Loucy (cell line): ENCODE measurements around the gene KRT82.
A peak's percentile ranks its signal among the peaks of the same experiment; 100 is the strongest.

Experiments
- H2AFZ ChIP-seq: fragments of 200-600 bp; sonication (generic); 2 replicates; pipeline ENCODE4 v1.6.0; 2016; ENCODE audit warnings: antibody characterized with exemption, mild to moderate bottlenecking, low read length, moderate library complexity
- H3F3A ChIP-seq: fragments of 200-600 bp; 2 replicates; pipeline ENCODE4 v1.6.0; 2016; ENCODE audit warnings: antibody characterized with exemption, low read depth, mild to moderate bottlenecking
- H3K27me3 ChIP-seq: fragments of 200-600 bp; sonication (generic); 2 replicates; pipeline ENCODE4 v1.6.1; 2014; ENCODE audit warnings: low read length, mild to moderate bottlenecking; ENCODE audit not compliant: insufficient read depth, poor library complexity, severe bottlenecking
- H3K36me3 ChIP-seq: fragments of 200-600 bp; sonication (generic); 2 replicates; pipeline ENCODE4 v1.6.1; 2016; ENCODE audit warnings: low read length; ENCODE audit not compliant: insufficient read depth
- H3K4me1 ChIP-seq: fragments of 200-600 bp; sonication (generic); 2 replicates; pipeline ENCODE4 v1.5.1; 2014; ENCODE audit warnings: low read length, mild to moderate bottlenecking; ENCODE audit not compliant: insufficient read depth, poor library complexity, severe bottlenecking
- H3K4me2 ChIP-seq: fragments of 200-600 bp; sonication (generic); 2 replicates; pipeline ENCODE4 v1.6.0; 2014; ENCODE audit warnings: antibody characterized with exemption, low read length, low read depth, mild to moderate bottlenecking; ENCODE audit not compliant: poor library complexity, severe bottlenecking
- H3K4me3 ChIP-seq: fragments of 200-600 bp; sonication (generic); 2 replicates; pipeline ENCODE4 v1.5.1; 2014; ENCODE audit warnings: low read length, mild to moderate bottlenecking, mixed read lengths; ENCODE audit not compliant: poor library complexity, severe bottlenecking
- H3K79me2 ChIP-seq: fragments of 200-600 bp; sonication (generic); 2 replicates; pipeline ENCODE4 v1.6.1; 2014; ENCODE audit warnings: low read length; ENCODE audit not compliant: insufficient read depth
- H3K9ac ChIP-seq: fragments of 200-600 bp; sonication (generic); 2 replicates; pipeline ENCODE4 v1.6.0; 2014; ENCODE audit warnings: mild to moderate bottlenecking, low read depth, low read length, moderate library complexity; ENCODE audit not compliant: poor library complexity, severe bottlenecking
- H3K9me2 ChIP-seq: fragments of 200-600 bp; sonication (generic); replicated peaks from 2 replicates; pipeline ENCODE4 v1.6.1; 2016; ENCODE audit warnings: low read depth, low read length, mixed read lengths
- H3K9me3 ChIP-seq: fragments of 200-600 bp; sonication (generic); 2 replicates; pipeline ENCODE4 v1.6.1; 2014; ENCODE audit warnings: mild to moderate bottlenecking, antibody characterized with exemption, low read length, low read depth; ENCODE audit not compliant: insufficient read depth
- H4K20me1 ChIP-seq: fragments of 200-600 bp; sonication (generic); 2 replicates; pipeline ENCODE4 v1.6.0; 2014; ENCODE audit warnings: antibody characterized with exemption, low read length, mild to moderate bottlenecking; ENCODE audit not compliant: insufficient read depth, poor library complexity, severe bottlenecking
- EZH2phosphoT487 ChIP-seq: fragments of 200-600 bp; IDR thresholded peaks from 2 replicates; pipeline ENCODE4 v1.6.1; 2018; ENCODE audit warnings: antibody characterized with exemption, mild to moderate bottlenecking, moderate library complexity, borderline replicate concordance
- TF ChIP-seq, protein P1 (sequence below): fragments of 200-600 bp; sonication (generic); conservative IDR thresholded peaks from 2 replicates; pipeline ENCODE4 v1.5.1; 2014; ENCODE audit warnings: mild to moderate bottlenecking, antibody characterized with exemption, low read length

Gene KRT82

DNA sequence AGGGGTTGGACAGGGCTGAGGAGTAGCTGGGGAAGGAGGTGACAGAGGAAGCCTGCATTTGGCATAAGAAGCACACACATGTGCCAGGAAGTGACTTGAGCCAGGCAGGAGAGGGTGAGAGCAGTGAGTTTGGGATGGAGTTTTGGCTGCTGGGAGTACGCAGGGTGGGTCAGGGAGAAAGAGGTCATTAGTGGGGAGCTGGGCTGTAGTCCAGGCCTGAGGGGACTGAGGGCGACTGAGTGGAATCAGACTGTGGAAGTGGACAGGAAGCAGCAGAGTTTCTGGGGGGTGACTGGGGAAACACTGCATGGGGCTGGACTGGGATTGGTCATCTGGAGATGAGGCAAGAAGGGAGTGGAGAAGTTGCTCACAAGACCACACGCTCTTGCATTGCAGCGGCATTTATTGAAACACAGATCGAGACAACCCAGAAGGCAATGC lies 46.5 kb downstream of the KRT82 start:
- Histone ChIP-seq H3K4me1 (peaks cover 48% of the 10 kb centered on the region), H3K4me2 (peak overlapping the region; percentile 57), H3K9me3 (no peaks in the 10 kb centered on the region), H3K9me2 (no peaks in the 10 kb centered on the region), H3K36me3 (no peaks in the 10 kb centered on the region), H2AFZ (peak overlapping the region; percentile 48), H3F3A (no peaks in the 10 kb centered on the region), H3K27me3 (no peaks in the 10 kb centered on the region), H3K79me2 (no peaks in the 10 kb centered on the region), H3K4me3 (no peak overlapping the region), H3K9ac (no peak overlapping the region), H4K20me1 (no peaks in the 10 kb centered on the region)
- no peak for TF ChIP-seq EZH2phosphoT487
- TF ChIP-seq, protein P1, sequence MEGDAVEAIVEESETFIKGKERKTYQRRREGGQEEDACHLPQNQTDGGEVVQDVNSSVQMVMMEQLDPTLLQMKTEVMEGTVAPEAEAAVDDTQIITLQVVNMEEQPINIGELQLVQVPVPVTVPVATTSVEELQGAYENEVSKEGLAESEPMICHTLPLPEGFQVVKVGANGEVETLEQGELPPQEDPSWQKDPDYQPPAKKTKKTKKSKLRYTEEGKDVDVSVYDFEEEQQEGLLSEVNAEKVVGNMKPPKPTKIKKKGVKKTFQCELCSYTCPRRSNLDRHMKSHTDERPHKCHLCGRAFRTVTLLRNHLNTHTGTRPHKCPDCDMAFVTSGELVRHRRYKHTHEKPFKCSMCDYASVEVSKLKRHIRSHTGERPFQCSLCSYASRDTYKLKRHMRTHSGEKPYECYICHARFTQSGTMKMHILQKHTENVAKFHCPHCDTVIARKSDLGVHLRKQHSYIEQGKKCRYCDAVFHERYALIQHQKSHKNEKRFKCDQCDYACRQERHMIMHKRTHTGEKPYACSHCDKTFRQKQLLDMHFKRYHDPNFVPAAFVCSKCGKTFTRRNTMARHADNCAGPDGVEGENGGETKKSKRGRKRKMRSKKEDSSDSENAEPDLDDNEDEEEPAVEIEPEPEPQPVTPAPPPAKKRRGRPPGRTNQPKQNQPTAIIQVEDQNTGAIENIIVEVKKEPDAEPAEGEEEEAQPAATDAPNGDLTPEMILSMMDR = no peak

DNA sequence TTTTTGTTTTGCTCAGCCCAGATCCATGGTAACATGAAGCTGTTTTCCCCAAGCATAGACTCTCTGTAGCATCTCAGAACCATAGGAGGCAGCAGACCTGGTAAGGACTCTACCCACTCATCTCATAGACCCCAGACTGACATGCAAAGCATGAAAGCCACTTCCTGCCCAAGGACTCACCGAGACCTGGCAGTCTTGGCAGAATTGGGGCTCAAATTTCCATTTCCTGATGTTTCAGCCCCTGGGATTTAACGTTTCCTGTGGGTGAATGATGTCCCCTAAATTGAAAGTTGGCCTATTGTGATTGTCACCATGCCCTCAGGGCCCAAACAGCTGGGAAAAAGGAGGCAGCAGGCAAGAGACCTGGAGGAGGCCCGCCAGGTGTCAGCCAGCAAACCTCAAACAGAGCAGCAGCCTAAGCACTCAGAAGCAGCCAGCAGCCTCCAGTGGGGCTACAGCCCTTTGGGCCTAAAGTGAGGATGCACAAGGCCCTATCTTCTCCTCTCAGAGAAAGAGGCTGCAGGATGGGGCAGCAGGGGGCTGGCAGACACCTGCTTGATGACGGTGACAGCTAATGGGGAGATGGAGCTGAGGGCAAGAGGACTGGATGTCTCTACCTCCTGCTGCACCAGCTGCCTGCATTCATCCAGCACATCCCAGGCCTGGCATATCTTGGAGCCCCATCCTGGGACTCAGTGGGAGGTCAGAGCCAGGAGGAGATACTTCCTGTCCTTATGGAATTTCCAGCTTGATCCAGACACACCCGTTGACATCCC lies 47.4 kb downstream of the KRT82 start:
- Histone ChIP-seq H3K4me2 (peak overlapping the region; percentile 57), H3K4me1 (peaks cover 52% of the 10 kb centered on the region), H3K9me3 (no peaks in the 10 kb centered on the region), H4K20me1 (no peaks in the 10 kb centered on the region), H3K4me3 (peak overlapping the region; percentile 36), H3F3A (no peaks in the 10 kb centered on the region), H3K36me3 (no peaks in the 10 kb centered on the region), H3K79me2 (no peaks in the 10 kb centered on the region), H3K9ac (peak overlapping the region; percentile 37), H2AFZ (no peak overlapping the region), H3K27me3 (no peaks in the 10 kb centered on the region), H3K9me2 (no peaks in the 10 kb centered on the region)
- TF ChIP-seq, protein P1 = peak; percentile 52
- TF ChIP-seq EZH2phosphoT487 = no peak

DNA sequence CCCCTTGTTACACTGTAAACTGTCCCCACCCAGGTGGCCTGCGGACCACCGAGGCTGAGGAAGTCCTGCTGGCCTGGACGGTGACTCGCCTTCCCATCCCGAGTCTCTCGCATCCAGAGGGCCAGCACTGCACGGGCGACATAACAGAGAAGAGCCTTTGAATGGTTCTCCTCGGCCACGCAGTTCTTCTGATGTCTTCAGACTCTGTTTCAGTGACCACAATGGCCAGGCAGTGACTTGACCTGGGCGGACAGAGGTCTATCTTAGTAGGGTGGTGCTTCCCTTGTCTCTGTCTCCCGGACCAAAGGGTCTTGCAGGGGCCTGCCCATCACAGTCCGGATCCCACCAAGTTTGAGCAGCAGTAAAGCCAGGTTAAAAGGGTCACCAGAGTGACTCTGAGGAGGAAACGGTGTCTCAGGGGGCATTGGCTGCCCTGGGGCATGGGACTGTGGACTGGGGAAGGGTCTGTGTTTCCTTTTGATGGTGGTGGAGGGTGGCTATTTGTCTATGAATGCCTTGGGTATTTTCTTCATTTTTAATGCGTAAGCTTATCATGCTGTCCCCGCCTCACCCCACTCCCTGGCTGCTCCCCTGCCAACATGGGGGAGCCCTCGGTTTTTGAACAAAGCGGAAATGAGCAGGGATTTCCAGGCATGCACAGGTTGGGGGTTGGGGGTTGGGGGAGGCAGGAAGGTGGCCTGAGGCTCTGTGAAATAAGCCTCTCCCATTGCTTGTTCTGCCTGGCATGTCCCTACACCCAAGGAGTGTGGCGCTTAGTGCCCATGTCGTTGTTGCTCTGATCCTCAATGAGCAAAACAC lies 49.2 kb downstream of the KRT82 start:
- Histone ChIP-seq H3K9ac (no peak overlapping the region), H3K4me3 (no peak overlapping the region), H3F3A (no peaks in the 10 kb centered on the region), H3K27me3 (no peaks in the 10 kb centered on the region), H4K20me1 (no peaks in the 10 kb centered on the region), H3K4me1 (peaks cover 68% of the 10 kb centered on the region), H3K9me2 (no peaks in the 10 kb centered on the region), H3K36me3 (no peaks in the 10 kb centered on the region), H3K4me2 (no peak overlapping the region), H2AFZ (no peak overlapping the region), H3K9me3 (no peaks in the 10 kb centered on the region), H3K79me2 (no peaks in the 10 kb centered on the region)
- TF ChIP-seq, protein P1 = no peak
- no peak for TF ChIP-seq EZH2phosphoT487
